DND-41 (cell line): ENCODE measurements around the gene KCNIP1.

Experiments used
- ATAC-seq: fragments of 200-7000 bp; cut with Tn5 transposase; 3 replicates; pipeline ENCODE4 v1.9.1; 2021; ENCODE audit warnings: low read depth; ENCODE audit not compliant: insufficient read depth
- DNase-seq: peaks from one replicate; pipeline ENCODE4 v3.0.0-alpha.2; 2020
- H2AFZ ChIP-seq: 2 replicates; pipeline ENCODE4 v1.6.0; 2012; ENCODE audit warnings: low read depth, low read length
- H3K27ac ChIP-seq: 2 replicates; pipeline ENCODE4 v1.5.1; 2012; ENCODE audit warnings: low read length, inconsistent platforms
- H3K27me3 ChIP-seq: fragments of 200-600 bp; sonication (generic); 2 replicates; pipeline ENCODE4 v1.6.0; 2012; ENCODE audit warnings: low read length, mild to moderate bottlenecking, inconsistent platforms; ENCODE audit not compliant: insufficient read depth, poor library complexity
- H3K36me3 ChIP-seq: 2 replicates; pipeline ENCODE4 v1.5.1; 2012; ENCODE audit warnings: low read length, inconsistent platforms; ENCODE audit not compliant: insufficient read depth
- H3K4me1 ChIP-seq: 2 replicates; pipeline ENCODE4 v1.5.1; 2012; ENCODE audit warnings: mild to moderate bottlenecking, low read length; ENCODE audit not compliant: insufficient read depth
- H3K4me2 ChIP-seq: 2 replicates; pipeline ENCODE4 v1.6.0; 2012; ENCODE audit warnings: mild to moderate bottlenecking, moderate library complexity, low read length, inconsistent platforms; ENCODE audit not compliant: insufficient read depth
- H3K4me3 ChIP-seq, 2 experiments: fragments of 200-600 bp in 1 of 2; shearing (Covaris generic) in 1 of 2; 2 replicates each; pipeline ENCODE4 v1.5.1; 2012 to 2016; ENCODE audit warnings: inconsistent platforms in 2 of 2, low read length in 2 of 2, mild to moderate bottlenecking in 2 of 2, low read depth in 1 of 2, moderate library complexity in 1 of 2
- H3K79me2 ChIP-seq: 2 replicates; pipeline ENCODE4 v1.6.0; 2012; ENCODE audit warnings: low read length, inconsistent platforms; ENCODE audit not compliant: insufficient read depth
- H3K9ac ChIP-seq: 2 replicates; pipeline ENCODE4 v1.6.0; 2012; ENCODE audit warnings: low read depth, mild to moderate bottlenecking, inconsistent platforms, low read length, moderate library complexity
- H3K9me3 ChIP-seq: 2 replicates; pipeline ENCODE4 v1.5.1; 2012; ENCODE audit warnings: low read length, moderate library complexity, mild to moderate bottlenecking, inconsistent platforms; ENCODE audit not compliant: insufficient read depth, severe bottlenecking
- H4K20me1 ChIP-seq: 2 replicates; pipeline ENCODE4 v1.6.0; 2012; ENCODE audit warnings: low read length; ENCODE audit not compliant: insufficient read depth
- EZH2 ChIP-seq: IDR thresholded peaks from 3 replicates; pipeline ENCODE4 v1.6.1; 2012; ENCODE audit warnings: borderline replicate concordance, low read depth, mild to moderate bottlenecking, moderate library complexity, low read length, inconsistent platforms; ENCODE audit not compliant: severe bottlenecking
- TF ChIP-seq, protein P1 (sequence below): IDR thresholded peaks from 2 replicates; pipeline ENCODE4 v1.5.1; 2012; ENCODE audit warnings: borderline replicate concordance, low read length, moderate library complexity, mild to moderate bottlenecking; ENCODE audit not compliant: poor library complexity, severe bottlenecking; ENCODE audit errors: extremely low read depth

Gene KCNIP1

DNA sequence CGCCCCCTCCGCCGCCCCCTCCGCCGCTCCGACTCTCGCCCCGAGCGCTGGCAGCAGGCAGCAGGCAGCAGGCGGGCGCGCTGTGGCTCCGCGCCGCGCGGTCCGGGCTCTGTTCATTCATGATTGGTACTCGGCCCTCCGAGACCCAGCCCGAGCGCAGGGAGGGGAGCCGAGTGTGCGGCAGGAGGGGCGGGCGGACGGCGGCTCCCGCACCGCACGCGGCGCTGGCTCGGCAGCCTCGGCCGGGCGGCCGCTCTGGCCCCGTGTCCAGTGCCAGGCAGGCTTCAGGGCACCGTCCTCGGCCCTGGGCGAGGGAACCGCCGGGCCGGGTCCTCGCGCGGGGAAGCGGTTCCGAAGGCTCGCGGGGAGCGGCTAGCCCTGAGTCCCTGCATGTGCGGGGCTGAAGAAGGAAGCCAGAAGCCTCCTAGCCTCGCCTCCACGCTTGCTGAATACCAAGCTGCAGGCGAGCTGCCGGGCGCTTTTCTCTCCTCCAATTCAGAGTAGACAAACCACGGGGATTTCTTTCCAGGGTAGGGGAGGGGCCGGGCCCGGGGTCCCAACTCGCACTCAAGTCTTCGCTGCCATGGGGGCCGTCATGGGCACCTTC lies at the start of gene KCNIP1:
TSS of gene KCNIP1 (plus strand) at position 31 of the 607 bp plus-strand sequence.
- Histone ChIP-seq H3K36me3 (no peaks in the 10 kb centered on the region), H3K27ac (no peak within 1 kb of the TSS), H3K9ac (no peak within 1 kb of the TSS), H3K9me3 (no peaks in the 10 kb centered on the region), H2AFZ (no peak within 1 kb of the TSS), H3K4me2 (no peak within 1 kb of the TSS), H3K27me3 (peaks cover 8% of the 10 kb centered on the region), H3K4me1 (no peaks in the 10 kb centered on the region), H3K4me3 (no peak within 1 kb of the TSS), H3K79me2 (no peaks in the 10 kb centered on the region), H4K20me1 (no peaks in the 10 kb centered on the region; the same call in 1 of the 2 replicates)
- TF ChIP-seq EZH2, result no peak
- TF ChIP-seq, protein P1, sequence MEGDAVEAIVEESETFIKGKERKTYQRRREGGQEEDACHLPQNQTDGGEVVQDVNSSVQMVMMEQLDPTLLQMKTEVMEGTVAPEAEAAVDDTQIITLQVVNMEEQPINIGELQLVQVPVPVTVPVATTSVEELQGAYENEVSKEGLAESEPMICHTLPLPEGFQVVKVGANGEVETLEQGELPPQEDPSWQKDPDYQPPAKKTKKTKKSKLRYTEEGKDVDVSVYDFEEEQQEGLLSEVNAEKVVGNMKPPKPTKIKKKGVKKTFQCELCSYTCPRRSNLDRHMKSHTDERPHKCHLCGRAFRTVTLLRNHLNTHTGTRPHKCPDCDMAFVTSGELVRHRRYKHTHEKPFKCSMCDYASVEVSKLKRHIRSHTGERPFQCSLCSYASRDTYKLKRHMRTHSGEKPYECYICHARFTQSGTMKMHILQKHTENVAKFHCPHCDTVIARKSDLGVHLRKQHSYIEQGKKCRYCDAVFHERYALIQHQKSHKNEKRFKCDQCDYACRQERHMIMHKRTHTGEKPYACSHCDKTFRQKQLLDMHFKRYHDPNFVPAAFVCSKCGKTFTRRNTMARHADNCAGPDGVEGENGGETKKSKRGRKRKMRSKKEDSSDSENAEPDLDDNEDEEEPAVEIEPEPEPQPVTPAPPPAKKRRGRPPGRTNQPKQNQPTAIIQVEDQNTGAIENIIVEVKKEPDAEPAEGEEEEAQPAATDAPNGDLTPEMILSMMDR, result no peak
- DNase-seq (no peak), ATAC-seq (no peak)

DNA sequence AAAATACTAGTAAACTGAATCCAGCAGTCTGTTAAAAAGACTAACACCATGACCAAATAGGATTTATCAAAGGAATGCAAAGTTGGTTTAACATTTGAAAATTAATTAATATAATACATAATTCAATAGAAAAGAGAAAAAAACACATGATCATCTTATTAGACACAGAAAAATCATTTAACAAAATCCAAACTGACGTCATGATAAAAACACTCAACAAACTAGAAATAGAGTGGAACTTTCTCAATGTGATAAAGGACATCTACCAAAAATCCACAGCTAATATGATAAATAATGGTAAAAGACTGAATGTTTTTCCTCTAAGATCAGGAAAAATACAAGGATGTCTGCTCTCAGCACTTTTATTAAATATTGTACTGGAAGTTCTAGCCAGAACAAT lies 40.4 kb upstream of the KCNIP1 start:
- no peaks in the 10 kb centered on the region for H4K20me1 ChIP-seq
- H3K9me3 ChIP-seq, result no peaks in the 10 kb centered on the region
- DNase-seq, result no peak
- no peak overlapping the region for H3K27ac ChIP-seq
- no peak for ATAC-seq
- H3K4me3 ChIP-seq, result no peak overlapping the region
- H3K4me2 ChIP-seq, result no peak overlapping the region
- H3K27me3 ChIP-seq, result peaks cover 4% of the 10 kb centered on the region
- H3K4me1 ChIP-seq, result no peaks in the 10 kb centered on the region
- H3K9ac ChIP-seq, result no peak overlapping the region
- no peaks in the 10 kb centered on the region for H3K79me2 ChIP-seq
- no peaks in the 10 kb centered on the region for H3K36me3 ChIP-seq
- TF ChIP-seq EZH2, result no peak
- TF ChIP-seq, protein P1, result no peak
- no peak overlapping the region for H2AFZ ChIP-seq

DNA sequence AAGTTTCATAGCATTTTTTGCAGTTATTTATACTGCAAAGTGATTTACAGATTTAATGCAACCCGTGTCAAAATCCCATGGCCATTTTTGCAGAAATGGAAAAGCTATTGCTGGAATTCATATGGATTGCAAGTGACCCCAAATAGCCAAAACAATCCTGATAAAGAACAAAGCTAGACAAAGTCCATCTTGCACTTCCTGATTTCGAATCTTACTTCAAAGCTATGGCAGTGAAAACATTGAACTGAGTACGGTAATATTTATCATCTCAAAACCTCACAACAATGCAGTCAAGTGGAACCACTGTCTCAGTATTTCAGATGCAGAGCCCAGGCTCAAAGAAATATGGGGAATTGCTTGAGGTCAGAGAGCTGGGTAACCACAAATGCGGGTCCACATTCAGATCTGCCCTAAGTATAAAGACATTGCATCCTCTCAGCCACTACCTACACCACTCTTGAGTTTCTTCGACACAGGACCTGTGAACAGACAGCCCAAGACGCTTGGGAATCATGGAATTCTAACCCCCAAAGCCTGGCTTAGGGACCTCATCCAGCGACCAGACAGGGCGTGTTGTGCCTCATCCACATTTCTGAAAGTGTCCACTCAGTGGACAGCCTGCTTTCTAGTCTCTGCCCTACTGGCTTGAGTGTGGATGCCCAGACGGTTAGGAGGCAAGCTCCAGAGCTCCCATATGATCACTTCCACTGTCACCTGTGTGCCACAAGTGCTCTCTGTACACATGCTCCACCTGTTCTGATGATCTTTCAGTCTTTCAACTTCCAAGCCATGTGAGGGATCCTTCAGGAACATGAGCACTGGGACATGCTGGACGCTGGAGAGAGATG lies 39.3 kb upstream of the KCNIP1 start:
- no peaks in the 10 kb centered on the region for H3K36me3 ChIP-seq
- DNase-seq (no peak), ATAC-seq (no peak)
- H3K27me3 ChIP-seq, result peaks cover 4% of the 10 kb centered on the region
- H3K9me3 ChIP-seq, result no peaks in the 10 kb centered on the region
- no peak overlapping the region for H3K9ac ChIP-seq
- no peaks in the 10 kb centered on the region for H3K4me1 ChIP-seq
- no peak overlapping the region for H3K4me3 ChIP-seq
- no peak overlapping the region for H3K4me2 ChIP-seq
- H4K20me1 ChIP-seq, result no peaks in the 10 kb centered on the region
- H2AFZ ChIP-seq, result no peak overlapping the region
- TF ChIP-seq EZH2, result no peak
- TF ChIP-seq, protein P1, result no peak
- no peaks in the 10 kb centered on the region for H3K79me2 ChIP-seq
- H3K27ac ChIP-seq, result no peak overlapping the region
